ENCODE measurements around the gene TRPV3.
"Not testable (repeated sequence)": the region's sequence is repeated elsewhere in the genome, so short reads cannot be mapped to it uniquely, and the experiment has no call there.

The TRPV3 gene

DNA sequence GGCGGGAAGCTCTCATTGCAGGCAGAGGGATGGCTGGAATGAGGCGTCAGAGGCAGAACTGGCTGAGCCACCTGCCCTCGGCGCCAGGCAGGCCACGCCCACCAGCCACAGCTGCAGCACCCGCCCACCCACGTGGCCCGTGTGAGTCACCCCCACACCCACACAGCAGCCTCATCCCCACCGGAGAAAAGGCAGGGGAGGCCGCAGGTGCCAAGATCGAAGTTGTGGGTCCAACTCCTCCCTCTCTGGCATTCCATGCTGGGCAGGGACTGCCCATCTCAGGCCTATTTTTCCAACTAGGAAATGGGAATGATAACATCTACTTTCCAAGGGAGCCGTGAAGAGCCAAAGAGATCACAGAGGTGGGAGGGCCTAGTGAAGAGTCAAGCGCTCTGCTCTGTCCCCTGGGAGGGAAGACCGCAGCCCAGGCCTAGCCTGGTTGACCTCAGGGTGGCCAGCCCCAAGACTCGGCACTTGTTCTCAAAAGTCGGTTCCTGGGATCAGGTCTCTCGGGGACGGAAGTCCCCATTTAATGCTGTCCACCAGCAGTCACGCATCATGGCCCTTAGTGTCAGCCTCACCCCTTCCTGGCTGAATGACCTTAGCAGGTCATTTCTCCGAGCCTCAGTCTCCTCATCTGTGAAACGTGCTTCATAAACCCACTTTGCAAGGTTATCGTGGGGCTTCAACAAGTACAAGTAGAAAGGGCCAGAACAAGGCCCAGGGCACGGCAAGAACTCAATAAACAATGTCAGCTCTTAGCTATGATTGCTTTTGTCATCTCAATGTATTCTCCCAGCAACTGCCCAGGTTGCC lies at the start of gene TRPV3:
TSS of gene TRPV3 (minus strand) at position 45 of the 816 bp plus-strand sequence. CDS start 2,962 bp downstream, outside the sequence.
- DNase-seq = no peak

DNA sequence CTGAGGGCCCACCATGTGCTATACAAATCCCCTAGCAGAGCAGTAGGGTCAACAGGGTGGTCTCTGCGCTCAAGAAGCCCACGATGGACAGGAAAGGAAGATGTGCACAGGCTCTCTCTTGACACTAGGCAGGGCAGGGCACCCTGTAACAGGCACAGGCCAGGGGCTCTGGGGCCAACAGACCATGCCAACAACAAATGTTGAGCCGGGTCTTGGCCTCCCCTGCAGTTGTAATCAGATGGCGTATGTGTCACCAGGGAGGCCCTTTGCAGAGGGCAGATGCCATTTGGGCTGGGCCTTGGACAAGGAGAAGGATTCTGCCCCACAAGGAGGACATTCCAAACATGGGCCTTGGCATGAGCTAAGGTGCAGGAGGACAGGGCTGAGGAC lies 46.3 kb upstream of the TRPV3 start:
- no peak for DNase-seq

DNA sequence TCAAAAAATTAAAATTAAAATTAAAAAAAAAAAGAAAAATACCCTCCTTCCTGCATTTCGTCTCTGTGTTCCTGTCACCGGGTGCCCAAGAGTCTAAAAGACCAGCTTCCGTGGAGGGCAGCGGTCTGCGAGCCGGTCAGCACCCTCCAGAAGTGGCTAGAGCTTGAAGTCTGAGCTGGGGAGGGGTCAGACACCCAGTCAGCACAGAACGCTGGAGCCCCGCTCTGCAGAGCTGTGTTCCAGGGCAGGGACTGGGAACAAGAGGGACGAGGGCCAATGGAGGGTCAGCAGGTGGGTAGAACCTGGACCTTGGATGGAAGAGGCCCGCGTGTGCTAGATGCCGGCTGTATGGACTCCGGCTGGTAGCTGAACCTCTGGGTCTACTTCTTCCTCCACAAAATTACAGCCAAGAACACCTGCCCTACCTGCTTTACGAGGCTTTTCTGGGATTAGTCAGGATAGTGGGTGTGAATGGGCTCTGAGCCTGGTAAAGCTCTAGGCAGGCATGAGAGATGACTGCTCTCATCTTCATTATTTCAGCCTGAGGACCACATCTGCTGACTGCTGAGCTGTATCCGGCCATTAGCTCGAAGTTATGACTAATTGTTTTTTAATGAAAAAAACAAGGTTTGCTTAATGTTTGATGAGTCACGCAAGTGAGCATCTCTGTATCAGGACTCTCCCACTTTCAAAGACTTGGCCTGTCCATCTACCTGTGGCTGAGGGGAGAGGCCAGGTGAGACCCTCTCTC lies 45.7 kb upstream of the TRPV3 start:
- no peak for DNase-seq

DNA sequence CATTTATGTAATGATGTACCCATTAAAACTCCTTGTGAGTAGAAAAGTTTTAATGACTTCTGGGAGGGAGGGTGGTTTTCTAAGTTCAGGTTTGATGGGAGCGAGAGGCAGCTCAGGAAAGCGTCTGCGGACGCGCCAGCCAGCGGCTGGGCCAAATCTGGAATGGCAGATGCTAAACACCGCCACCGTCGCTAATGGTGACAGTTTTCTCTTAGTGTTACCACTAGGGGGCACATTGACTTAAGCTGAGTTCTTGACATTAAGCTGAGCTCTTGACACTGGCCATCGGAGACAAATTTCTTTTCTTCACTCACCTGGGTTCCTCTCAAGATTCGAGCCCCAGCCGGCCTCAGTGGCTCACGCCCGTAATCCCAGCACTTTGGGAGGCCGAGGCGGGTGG lies 44.9 kb upstream of the TRPV3 start:
- DNase-seq = no peak

DNA sequence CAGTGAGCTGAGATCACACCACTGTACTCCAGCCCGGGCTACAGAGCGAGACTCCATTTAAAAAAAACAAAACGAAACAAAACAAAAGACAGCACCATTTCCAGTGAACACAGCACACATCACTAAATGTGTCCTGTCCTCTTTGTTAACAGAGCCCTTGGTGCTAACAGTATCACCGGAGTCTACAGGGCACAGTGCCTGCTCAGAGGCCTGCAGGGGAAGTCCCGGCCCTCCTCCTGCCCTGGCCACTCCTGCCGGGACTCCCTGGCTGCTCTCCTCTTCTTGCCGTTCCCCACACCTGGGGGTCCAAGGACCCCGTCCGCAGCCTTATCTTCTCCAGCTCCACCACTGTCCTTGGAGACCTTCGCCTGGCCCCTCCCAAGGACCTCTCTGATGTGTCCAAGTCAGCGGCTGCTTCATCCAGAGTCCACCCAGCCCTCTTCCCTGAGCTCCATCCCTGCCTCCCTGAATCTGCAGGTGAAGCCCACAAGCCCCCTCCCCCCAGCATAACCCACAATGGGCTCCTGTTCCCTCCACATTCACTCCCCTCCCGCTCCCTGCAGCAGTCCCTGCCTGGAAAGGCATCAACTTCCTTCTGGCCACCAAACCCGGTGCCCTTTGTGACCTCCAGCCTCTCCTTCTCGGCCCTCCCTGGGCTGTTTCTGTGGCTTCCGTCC lies 43.1 kb upstream of the TRPV3 start:
- DNase-seq = no peak

DNA sequence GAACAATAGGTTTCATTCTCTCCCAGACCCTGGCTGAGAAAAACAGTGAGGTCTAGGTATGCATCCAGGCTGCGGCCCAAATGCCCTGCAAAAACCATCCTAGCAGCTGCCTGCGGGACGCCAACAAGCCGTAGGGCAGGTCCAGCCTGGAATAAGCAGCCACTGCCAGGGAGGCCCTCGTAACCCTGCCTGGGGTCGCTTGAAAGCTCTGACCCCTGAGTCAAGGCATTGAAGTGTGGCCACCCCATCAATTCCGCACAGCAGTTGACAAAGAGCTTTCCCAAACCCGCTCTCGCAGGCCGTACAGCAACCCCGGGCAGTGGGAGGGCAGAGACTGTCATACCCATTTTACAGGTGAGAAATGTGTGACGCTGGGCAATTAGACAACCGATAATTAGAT lies 40.5 kb upstream of the TRPV3 start:
- DNase-seq = no peak

DNA sequence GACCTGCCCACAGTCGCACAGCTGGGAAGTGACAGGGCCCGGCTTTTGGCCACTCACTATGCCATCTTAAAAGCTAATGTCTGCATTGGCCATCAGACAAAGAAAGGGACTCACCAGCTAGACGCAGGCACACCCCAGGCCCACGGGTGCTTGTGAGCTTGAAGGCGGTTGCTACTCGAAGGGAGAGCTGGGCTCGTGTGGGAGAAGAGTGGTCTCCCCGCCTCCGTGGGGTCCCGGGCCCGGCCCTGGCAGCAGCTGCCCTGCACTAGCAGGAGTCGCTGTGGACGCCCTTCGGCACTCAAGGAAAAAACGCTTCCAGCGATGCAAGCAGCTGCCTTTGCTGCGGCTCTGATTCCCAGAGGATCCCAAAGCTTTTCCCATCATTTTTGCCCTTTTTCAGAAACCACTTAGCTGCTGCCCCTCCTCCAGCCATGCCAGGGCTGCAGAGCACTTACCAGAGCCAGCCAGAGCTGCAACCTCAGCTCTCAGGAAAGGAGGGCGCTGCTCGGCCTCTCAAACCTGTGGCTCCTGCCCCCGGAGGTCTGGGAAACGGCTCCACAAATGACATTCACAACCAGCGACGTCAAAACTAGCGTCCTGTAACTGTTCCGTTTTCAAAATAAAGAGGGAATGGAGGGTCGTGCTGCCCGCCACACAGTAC lies 39.3 kb upstream of the TRPV3 start:
- no peak for DNase-seq

DNA sequence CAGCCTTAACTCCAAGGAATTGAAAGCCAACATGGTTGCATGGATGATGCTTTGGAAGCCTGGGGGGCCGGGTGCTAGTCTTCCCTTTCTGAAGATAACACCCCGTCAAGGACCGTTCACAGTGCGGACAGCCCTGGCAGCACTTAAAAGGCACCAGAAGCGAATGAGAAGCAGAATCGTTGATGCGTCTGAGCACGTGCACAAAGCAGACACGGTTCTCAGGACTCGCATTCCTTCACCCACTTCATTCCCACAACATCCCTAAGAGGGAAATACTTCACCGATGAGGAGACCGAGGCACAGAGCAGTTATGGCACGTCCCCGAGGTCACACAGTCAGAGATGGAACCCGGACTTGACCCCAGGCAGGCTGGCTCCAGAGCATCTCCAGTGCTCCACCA lies 37.4 kb upstream of the TRPV3 start:
- DNase-seq = no peak

DNA sequence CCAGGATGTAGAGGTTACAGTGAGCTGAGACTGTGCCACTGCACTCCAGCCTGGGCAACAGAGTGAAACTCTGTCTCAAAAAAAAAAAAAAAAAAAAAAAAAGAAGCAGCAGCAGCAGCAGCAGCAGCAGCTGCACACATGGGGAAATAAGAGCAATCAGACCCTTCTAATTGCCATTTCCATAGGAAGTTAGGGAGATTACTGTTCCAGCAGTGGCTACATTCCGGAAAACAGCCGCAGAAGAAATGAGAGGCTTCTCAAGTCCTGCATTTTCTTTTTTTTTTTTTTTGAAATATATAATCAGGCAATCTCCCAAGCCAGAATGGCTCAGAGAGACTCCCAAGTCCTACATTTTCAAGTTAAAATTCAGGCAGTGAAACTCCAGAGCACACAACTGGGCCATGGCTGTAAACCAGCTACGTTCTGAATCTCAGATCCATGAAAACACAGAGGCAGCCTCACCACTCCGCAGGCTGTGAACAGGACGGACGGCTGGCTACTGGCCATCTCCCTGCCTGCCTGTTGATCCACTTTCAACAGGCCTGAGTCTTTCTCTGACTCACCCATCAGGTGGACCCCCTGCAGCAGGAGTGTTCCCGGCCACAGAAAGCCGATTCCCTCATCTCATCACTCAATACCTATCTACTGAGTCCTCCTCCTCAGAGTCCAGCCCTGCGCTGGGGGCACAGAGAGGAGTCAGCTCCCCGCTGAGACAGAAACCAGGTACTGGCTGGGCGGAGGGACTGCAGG lies 36.6 kb upstream of the TRPV3 start:
- DNase-seq = no peak

DNA sequence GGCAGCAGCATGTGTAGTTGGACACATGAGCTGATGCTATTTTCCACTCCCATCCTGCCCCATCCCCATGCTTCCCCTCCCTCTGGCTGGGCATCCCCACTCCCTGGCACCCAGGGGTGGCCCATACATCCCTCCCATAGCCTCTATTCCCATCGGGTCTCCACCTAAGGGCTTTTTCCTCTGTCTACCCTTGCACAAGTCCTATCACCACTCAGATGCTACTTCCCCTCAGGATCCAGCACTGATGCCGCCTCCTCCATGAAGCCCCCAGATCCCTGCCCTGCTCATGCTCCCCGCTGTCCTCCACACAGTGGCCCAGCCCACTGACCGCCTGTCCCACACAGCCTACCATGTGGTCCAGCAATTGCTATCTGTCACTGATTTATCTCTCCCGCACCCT lies 35.8 kb upstream of the TRPV3 start:
- DNase-seq = no peak

DNA sequence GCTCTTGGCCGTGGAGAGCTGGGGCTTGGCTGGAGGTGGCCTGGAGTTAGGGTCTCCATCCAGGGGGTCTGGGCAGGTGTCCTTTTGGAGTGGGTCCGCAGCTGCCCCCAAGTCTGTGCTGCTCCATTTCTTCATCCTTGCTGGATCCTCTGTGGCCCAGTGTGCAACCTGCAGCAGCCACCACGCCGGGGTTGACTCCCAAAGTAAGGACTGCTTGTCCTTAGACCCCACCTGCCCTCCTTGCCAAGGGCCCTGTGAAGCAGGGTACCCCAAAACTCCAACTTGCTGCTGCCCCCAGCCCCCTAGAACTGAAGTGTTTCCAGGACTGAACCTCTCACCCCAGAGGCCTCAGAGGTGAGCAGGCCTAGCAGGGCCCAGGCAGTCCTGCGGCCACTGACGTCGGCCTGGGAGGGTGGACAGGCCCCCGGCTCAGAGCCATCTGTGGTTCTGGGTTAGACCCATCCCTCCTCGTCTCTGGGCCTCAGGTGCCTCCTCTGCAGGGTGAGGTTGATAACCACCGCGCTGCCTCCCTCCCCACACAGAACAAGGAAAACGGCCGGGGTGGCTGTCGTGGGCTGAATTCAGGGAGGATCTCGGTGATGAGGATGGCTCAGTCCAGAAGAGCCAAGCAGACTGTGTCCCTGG lies 34.7 kb upstream of the TRPV3 start:
- DNase-seq = no peak

DNA sequence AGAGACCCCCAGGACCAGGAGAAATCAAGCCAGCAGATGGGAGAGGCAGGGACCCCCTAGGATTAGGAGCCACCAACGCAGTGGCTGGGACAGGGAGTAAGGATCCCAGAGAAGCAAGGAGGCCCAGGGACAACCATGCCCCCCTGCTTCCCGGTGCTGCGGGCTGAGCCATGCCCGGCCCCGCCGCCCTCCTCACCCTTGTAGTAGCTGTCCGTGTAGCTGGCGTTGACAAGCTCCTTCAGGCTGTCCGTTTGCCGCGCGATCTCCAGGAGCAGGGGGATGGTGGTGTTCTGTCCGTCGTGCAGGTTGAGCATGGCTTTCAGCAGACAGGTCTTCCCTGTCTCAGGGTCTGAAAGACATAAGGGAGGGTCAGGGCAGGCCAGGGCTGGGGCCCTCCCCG lies 33.2 kb upstream of the TRPV3 start:
- DNase-seq = no peak

DNA sequence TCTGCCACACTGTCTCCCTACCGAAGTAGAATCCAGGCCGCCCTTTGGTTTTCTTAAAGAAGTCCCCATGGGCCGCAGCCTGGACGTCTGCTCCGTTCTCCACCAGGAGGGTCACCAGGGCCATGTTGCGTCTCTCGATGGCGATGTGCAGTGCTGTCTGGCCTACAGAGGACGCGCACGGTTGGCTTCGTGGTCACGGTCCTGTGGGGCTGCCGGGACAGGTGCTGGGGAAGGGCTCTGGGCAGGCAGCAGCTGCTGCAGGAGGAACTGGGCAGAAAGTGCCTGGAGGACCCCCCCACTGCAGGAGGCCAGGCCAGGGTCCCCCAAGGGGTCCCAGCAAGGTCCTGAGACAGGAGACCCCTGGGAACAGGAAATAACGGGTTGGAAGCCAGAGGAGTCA lies 32.6 kb upstream of the TRPV3 start:
- DNase-seq = no peak

DNA sequence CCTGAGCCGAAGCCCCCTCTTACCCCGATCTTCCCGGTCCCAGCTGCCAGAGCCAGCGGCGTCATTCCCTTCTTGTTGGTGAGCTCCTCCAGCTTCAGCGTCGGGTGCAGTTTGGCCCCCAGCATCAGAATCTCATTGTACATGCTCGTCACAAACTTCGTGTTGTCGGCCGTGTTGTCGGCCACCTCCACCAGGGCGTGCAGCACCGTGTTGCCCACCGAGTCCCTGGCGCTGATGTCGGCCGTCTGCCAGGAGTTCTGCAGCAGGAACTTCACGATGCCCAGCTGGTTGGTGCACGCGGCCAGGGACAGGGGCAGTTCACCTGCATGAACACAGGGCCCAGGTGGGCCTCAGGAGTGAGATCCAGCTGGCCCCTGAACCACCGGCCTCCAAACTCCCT lies 32.2 kb upstream of the TRPV3 start:
- DNase-seq = no peak

DNA sequence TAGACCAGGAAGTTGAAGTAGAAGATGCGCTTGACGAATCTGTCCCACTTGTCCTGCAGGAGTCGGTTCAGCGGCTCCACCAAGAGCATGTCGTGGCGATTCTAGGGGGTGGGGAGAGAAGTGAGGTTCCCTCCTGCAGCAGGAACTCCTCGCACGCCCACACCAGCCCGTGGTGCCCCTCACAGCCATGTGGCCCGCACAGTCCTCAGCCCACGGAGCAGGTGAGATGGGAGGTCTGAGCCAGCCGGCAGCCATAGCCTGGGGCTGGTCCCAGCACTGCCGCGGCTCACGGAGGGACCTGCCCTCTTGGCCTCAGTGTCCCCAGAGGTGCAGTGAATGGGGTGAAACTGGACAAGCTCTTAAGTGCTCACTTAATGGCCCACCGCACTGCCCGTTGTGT lies 28.2 kb upstream of the TRPV3 start:
- DNase-seq = no peak

DNA sequence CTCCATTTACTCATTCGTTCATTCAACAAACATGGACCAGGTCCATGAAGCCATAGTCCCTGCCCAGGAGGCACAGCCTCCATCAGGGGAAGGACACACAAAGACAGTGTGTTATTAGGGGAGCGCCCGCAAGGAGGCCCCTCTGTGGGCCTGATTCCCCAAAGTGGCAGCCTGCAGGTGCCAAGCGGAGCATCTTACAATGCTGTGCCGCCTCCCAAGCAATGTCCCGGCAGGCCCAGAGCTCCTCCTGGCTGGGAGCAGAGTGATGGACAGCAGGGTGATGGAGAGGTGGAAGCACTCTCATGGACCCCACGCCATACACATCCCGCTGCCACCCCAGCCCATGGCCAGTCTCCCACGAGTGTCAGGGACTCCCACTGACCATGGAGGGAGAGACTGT lies 25.8 kb upstream of the TRPV3 start:
- no peak for DNase-seq

DNA sequence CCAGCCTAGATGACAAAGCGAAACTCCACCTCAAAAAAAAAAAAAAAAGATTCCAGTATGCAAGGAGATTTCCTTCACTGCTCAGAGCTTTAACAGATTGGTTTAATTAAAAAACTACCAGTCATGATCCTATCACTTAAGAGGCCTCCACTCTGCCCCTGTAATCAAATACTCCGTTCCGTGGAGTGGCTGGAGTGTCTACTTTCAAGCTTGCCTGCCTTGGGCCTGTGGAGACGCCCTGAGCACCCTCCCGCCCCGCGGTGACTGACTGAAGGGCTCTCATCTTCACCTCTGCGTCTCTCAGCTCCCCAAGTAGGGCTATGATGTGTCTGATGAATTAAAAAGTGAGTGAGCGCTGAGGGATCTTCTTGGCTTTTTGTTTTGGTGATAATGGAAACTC lies 25.3 kb upstream of the TRPV3 start:
- DNase-seq = no peak

DNA sequence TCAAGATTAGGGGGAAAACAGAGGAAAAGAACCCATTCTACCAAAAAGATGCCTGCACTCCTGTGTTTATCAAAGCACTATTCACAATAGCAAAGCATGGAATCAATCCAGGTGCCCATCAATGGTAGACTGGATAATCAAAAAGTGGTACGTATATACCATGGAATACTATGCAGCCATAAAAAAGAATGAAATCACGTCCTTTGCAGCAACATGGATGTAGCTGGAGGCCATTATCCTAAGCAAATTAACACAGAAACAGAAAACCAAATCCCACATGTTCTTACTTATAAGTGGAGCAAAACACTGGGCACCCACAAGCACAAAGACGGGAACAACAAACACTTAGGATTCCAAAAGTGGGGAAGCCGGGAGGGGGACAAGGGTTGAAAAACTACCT lies 21.1 kb upstream of the TRPV3 start:
- not testable (repeated sequence) for DNase-seq

DNA sequence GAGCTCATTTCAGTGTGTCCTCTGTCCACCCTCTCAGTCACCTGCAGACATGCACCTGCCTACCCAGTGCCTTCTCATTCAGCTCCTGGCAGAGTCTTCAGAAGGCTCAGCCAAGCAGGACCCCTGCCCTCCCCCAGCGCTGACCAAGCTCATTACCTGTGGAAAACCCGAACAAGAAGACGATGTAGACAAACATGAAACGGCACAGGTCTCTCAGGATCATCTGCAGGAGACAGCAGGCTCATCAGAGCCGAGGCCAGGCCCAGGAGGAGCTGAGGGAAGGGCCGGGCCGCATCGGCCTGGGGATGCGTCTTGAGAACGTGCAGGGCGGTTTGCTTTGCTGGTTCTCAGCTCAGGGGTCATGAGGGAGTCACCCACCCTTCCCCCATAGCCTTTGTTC lies 19.4 kb upstream of the TRPV3 start:
- DNase-seq = no peak

DNA sequence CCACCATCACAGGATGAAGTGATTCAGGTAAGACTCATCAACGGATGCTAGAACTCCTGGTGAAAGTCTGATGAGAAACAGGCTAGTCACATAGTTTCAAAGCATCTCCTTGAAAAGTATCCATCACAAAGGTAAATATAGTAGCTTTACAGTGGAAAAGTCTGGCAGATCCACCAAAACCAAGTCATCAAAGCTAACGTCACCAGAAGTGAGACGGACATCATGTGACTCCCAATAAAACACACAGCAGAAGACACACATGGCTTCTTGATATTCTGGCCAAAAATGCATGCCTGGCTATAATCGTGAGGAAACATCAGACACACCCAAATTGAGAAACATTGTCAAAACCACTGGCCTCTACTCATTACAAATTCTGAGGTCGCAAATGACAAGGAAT lies 17.9 kb upstream of the TRPV3 start:
- DNase-seq = no peak

DNA sequence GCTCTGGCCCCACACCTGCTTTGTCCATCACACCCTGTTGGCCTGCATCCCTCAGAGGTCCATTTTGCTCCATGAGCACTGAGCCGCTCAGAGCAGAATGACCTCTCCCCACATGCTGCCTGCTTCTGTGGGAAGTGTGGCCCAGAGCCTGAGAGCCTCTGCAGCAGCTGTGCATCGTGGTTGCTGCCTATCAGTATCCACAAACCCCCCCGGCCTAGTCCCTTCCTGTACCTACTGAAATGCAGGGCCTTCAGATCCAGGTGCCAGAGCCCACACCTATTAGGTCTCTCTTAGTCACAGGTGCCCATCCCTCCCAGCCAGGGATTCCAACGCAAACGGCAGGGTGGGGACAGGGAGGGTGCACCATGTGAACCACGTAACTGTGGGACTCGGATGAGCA lies 16.6 kb upstream of the TRPV3 start:
- no peak for DNase-seq
